ENCODE results near the gene RPN1. TPM values are rescaled to one million over a fixed set of nuclear protein-coding genes. Genes with fewer than 3 reads are reported as not detected.

Gene RPN1
- total and polyA plus RNA-seq, 2 of the 13 experiments (the other 11 are each of a cell fraction or from before 2014, with no cell fraction given): 290 to 342 TPM

DNA sequence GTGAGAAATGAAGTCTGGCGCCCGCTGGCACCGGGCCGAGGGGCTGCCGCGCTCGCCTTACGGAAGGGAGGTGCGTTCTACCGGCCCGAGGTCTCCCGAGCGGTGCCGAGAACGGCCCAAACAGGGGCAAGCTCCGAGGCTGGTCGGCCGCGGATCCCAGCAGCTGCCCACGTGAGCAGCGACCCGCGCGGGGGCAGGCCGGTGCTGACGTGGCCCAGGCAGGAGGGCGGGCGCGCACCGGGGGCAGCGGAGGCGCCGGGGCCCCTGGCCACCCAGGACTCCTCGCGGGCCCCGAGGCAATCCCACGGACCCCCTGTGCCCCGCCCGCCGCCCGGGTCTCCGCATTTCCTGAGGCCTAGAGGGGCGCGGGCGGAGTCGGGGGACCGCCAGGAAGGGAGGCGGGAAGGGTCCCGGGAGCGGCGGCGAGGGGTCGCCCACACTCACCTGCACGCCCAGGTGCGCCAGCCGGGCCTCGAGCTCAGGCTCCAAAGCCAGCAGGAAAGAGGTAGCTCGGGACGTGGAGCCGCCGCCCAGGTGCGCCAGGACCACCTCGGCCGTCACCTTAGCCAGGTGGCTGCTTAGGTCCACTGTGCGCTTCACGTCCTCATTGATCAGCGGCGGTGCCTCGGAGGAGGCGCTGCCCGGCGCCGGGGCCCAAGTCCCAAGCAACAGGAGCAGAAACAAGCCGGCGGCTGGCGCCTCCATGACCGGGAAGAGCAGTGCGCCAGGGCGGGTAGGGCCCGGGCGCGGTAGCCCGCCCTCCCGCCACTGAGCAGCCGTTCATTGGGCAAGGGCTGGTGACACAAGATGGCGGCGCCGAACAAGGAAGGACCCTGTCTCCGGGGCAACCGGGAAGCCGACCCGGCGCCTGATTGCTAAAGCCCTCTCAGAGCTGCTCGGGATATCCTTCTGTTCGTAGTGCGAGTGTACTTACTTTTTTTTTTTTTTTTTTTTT lies at the start of gene RPN1 (continued):
- TF ChIP-seq, protein P1, sequence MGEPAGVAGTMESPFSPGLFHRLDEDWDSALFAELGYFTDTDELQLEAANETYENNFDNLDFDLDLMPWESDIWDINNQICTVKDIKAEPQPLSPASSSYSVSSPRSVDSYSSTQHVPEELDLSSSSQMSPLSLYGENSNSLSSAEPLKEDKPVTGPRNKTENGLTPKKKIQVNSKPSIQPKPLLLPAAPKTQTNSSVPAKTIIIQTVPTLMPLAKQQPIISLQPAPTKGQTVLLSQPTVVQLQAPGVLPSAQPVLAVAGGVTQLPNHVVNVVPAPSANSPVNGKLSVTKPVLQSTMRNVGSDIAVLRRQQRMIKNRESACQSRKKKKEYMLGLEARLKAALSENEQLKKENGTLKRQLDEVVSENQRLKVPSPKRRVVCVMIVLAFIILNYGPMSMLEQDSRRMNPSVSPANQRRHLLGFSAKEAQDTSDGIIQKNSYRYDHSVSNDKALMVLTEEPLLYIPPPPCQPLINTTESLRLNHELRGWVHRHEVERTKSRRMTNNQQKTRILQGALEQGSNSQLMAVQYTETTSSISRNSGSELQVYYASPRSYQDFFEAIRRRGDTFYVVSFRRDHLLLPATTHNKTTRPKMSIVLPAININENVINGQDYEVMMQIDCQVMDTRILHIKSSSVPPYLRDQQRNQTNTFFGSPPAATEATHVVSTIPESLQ (CRISPR knock-in tag; conservative IDR thresholded peaks at IDR 0.05): no peak
- TF ChIP-seq ZNF549 (CRISPR knock-in tag; IDR thresholded peaks at IDR 0.05) (no peak), STAT5B (CRISPR knock-in tag; IDR thresholded peaks at IDR 0.05) (peak; percentile 27; the same call in 1 of the 2 replicates), ZNF562 (CRISPR knock-in tag; IDR thresholded peaks at IDR 0.05; ENCODE audit: borderline replicate concordance) (no peak), CEBPG (CRISPR knock-in tag; IDR thresholded peaks at IDR 0.05) (peak; percentile 46; the same call in 1 of the 2 replicates), ZNF737 (CRISPR knock-in tag; IDR thresholded peaks at IDR 0.05; ENCODE audit: borderline replicate concordance) (no peak), ZNF354B (CRISPR knock-in tag; IDR thresholded peaks at IDR 0.05) (no peak), ELF4 (CRISPR knock-in tag; IDR thresholded peaks at IDR 0.05; ENCODE audit: borderline replicate concordance) (no peak), SCMH1 (CRISPR knock-in tag; IDR thresholded peaks at IDR 0.05; ENCODE audit: borderline replicate concordance) (no peak), HMG20B (CRISPR knock-in tag; conservative IDR thresholded peaks at IDR 0.05) (no peak), ZEB1 (IDR thresholded peaks at IDR 0.05; ENCODE audit: insufficient replicate concordance, low read depth) (peak; percentile 12), KLF15 (CRISPR knock-in tag; IDR thresholded peaks at IDR 0.05; ENCODE audit: borderline replicate concordance) (peak; percentile 45; the same call in 1 of the 2 replicates), ZNF83 (CRISPR knock-in tag; IDR thresholded peaks at IDR 0.05; ENCODE audit: borderline replicate concordance) (0 out of 2 replicates have a peak, but pooled peaks have one; percentile 42), ZBTB1 (CRISPR knock-in tag; IDR thresholded peaks at IDR 0.05; ENCODE audit: borderline replicate concordance) (no peak), KLF13 (CRISPR knock-in tag; IDR thresholded peaks at IDR 0.05) (no peak)
- TF ChIP-seq, protein P2, sequence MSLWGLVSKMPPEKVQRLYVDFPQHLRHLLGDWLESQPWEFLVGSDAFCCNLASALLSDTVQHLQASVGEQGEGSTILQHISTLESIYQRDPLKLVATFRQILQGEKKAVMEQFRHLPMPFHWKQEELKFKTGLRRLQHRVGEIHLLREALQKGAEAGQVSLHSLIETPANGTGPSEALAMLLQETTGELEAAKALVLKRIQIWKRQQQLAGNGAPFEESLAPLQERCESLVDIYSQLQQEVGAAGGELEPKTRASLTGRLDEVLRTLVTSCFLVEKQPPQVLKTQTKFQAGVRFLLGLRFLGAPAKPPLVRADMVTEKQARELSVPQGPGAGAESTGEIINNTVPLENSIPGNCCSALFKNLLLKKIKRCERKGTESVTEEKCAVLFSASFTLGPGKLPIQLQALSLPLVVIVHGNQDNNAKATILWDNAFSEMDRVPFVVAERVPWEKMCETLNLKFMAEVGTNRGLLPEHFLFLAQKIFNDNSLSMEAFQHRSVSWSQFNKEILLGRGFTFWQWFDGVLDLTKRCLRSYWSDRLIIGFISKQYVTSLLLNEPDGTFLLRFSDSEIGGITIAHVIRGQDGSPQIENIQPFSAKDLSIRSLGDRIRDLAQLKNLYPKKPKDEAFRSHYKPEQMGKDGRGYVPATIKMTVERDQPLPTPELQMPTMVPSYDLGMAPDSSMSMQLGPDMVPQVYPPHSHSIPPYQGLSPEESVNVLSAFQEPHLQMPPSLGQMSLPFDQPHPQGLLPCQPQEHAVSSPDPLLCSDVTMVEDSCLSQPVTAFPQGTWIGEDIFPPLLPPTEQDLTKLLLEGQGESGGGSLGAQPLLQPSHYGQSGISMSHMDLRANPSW (CRISPR knock-in tag; IDR thresholded peaks at IDR 0.05; ENCODE audit: borderline replicate concordance): no peak
- TF ChIP-seq, protein P3, sequence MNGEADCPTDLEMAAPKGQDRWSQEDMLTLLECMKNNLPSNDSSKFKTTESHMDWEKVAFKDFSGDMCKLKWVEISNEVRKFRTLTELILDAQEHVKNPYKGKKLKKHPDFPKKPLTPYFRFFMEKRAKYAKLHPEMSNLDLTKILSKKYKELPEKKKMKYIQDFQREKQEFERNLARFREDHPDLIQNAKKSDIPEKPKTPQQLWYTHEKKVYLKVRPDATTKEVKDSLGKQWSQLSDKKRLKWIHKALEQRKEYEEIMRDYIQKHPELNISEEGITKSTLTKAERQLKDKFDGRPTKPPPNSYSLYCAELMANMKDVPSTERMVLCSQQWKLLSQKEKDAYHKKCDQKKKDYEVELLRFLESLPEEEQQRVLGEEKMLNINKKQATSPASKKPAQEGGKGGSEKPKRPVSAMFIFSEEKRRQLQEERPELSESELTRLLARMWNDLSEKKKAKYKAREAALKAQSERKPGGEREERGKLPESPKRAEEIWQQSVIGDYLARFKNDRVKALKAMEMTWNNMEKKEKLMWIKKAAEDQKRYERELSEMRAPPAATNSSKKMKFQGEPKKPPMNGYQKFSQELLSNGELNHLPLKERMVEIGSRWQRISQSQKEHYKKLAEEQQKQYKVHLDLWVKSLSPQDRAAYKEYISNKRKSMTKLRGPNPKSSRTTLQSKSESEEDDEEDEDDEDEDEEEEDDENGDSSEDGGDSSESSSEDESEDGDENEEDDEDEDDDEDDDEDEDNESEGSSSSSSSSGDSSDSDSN (CRISPR knock-in tag; IDR thresholded peaks at IDR 0.05): peak; percentile 93
- TF ChIP-seq, protein P4, sequence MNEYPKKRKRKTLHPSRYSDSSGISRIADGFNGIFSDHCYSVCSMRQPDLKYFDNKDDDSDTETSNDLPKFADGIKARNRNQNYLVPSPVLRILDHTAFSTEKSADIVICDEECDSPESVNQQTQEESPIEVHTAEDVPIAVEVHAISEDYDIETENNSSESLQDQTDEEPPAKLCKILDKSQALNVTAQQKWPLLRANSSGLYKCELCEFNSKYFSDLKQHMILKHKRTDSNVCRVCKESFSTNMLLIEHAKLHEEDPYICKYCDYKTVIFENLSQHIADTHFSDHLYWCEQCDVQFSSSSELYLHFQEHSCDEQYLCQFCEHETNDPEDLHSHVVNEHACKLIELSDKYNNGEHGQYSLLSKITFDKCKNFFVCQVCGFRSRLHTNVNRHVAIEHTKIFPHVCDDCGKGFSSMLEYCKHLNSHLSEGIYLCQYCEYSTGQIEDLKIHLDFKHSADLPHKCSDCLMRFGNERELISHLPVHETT (CRISPR knock-in tag; conservative IDR thresholded peaks at IDR 0.05): peak; percentile 15
- TF ChIP-seq, protein P5, sequence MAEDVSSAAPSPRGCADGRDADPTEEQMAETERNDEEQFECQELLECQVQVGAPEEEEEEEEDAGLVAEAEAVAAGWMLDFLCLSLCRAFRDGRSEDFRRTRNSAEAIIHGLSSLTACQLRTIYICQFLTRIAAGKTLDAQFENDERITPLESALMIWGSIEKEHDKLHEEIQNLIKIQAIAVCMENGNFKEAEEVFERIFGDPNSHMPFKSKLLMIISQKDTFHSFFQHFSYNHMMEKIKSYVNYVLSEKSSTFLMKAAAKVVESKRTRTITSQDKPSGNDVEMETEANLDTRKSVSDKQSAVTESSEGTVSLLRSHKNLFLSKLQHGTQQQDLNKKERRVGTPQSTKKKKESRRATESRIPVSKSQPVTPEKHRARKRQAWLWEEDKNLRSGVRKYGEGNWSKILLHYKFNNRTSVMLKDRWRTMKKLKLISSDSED (CRISPR knock-in tag; IDR thresholded peaks at IDR 0.05): no peak

Measured in HepG2 (cell line).